Ishikawa (cell line): Measurements from ENCODE around the gene B4GALT6.

Experiments
- CEBPB ChIP-seq: IDR thresholded peaks from 2 replicates; pipeline ENCODE4 v1.6.1; 2012
- CREB1 ChIP-seq: IDR thresholded peaks from 2 replicates; pipeline ENCODE4 v1.6.1; 2012; ENCODE audit warnings: low read depth
- EGR1 ChIP-seq: IDR thresholded peaks from 2 replicates; pipeline ENCODE4 v1.6.1; 2012
- EP300 ChIP-seq: IDR thresholded peaks from 2 replicates; pipeline ENCODE4 v1.6.1; 2012; ENCODE audit warnings: borderline replicate concordance
- FOXM1 ChIP-seq: IDR thresholded peaks from 2 replicates; pipeline ENCODE4 v1.6.1; 2012; ENCODE audit warnings: low read depth, borderline replicate concordance
- NFIC ChIP-seq: IDR thresholded peaks from 2 replicates; pipeline ENCODE4 v1.6.1; 2012
- RAD21 ChIP-seq: IDR thresholded peaks from 2 replicates; pipeline ENCODE4 v1.6.1; 2012; ENCODE audit warnings: low read depth
- TAF1 ChIP-seq: IDR thresholded peaks from 2 replicates; pipeline ENCODE4 v1.6.1; 2012; ENCODE audit warnings: low read depth, mild to moderate bottlenecking
- TCF12 ChIP-seq: IDR thresholded peaks from 2 replicates; pipeline ENCODE4 v1.6.1; 2012; ENCODE audit warnings: low read depth
- TEAD4 ChIP-seq: IDR thresholded peaks from 2 replicates; pipeline ENCODE4 v1.6.1; 2012
- YY1 ChIP-seq: IDR thresholded peaks from 2 replicates; pipeline ENCODE4 v1.6.1; 2012; ENCODE audit warnings: low read depth
- ZBTB7A ChIP-seq: IDR thresholded peaks from 2 replicates; pipeline ENCODE4 v1.6.1; 2012; ENCODE audit warnings: low read depth
- TF ChIP-seq, protein P1 (sequence below): IDR thresholded peaks from 2 replicates; pipeline ENCODE4 v1.6.1; 2012
- TF ChIP-seq, protein P2 (sequence below): IDR thresholded peaks from 2 replicates; pipeline ENCODE4 v1.6.1; 2012
- TF ChIP-seq, protein P3 (sequence below): IDR thresholded peaks from 2 replicates; pipeline ENCODE4 v1.6.1; 2012; ENCODE audit warnings: low read depth, mild to moderate bottlenecking

Gene B4GALT6, protein sequence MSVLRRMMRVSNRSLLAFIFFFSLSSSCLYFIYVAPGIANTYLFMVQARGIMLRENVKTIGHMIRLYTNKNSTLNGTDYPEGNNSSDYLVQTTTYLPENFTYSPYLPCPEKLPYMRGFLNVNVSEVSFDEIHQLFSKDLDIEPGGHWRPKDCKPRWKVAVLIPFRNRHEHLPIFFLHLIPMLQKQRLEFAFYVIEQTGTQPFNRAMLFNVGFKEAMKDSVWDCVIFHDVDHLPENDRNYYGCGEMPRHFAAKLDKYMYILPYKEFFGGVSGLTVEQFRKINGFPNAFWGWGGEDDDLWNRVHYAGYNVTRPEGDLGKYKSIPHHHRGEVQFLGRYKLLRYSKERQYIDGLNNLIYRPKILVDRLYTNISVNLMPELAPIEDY

DNA sequence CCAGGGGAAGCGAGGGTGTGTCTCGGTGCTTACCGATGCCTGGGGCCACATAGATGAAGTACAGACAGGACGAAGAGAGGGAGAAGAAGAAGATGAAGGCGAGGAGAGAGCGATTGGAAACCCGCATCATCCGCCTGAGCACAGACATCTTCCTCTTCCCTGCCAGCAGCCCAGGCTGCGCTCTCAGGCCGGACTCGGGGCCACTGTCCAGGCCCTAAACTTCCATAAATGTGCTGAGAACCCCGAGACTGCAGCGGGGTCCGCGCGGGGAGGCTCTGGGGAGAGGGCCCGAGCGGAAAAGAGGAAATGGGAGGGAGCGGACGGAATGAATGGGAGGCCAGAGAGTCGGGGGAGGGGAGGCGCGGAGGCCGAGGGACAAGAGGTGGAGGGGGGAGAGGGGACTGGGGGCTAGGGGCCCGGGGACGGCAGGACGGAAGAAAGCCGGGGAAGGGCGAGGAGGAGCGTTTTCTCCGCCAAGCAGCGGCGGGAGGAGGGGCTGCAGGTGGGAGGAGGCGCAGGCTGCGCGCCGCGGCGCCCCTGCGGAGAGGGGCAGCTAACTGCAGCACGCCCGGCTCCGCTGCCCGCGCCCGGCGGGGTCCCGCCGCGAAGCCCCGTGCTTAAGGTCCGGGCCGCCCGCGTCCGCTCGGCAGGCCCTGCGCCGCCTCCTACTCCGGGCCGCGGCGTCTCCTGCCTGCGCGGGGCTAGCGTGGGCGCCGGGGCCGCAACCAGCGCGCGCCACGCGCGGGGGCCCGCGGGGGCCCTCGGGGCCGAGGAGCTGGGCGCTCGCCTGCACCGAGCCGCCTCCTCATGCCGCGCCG is at the start of gene B4GALT6:
B4GALT6 (minus strand) TSS at position 303 of the 818 bp plus-strand sequence; CDS start at position 148, 155 bp downstream.
- TF ChIP-seq EP300: no peak
- 0 out of 2 replicates have a peak, but pooled peaks have one; percentile 38 for TF ChIP-seq ZBTB7A

DNA sequence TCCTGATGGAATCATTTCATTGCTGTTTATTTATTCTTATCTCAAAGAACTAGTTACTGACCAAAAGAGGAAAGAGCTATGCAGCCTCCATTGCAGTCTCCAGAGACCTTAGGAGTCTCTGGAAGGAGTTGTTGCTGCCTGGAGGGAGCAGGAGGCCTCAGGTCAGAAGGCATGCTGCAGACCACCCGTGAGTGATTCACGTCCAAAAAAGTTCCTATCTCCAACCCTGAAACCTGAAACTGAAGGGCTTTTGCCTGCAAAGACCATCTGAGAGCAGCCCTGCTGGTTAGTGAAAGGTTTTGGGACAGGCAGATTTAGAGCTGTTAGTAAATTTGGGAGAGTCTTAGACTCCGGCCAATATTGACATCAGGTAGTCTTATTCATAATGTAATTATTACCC is 47.2 kb upstream of the B4GALT6 start:
- TF ChIP-seq NFIC: no peak

DNA sequence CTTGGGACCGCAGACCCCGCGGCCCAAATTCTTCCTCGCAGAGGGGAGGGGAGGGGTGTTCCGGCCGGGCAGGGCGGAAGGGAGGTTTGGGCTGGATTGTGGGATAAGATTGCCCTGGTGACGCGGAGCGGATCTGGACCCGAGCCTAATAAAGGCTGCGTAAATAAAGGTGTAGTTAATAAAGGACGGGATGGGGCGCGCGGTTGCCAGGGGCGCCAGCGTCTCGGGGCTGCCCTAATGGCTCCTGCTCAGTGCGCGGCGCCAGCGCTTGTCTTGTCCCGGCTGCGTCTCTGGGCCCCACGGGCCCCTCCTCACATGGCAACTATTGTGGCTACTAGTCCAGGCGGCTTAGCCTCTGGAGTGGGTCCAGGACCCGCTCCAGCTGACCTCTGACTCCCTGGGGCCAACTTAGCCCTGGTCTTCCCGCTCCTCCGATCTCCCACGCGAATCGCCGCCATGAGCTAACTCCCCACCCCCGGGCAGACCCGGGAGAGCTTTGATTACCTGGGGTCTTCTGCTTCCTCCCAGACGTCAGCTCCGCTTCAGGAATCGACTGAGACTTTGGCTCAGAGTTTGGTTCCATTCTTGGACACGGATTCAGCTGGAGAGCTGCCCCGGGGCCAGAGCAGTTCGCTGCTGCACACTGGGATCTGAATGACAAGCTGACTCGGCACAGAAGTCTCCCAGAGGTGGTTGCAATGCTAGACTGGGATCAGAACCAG is 39.8 kb upstream of the B4GALT6 start:
- TF ChIP-seq YY1 (no peak), TAF1 (no peak), NFIC (no peak), TEAD4 (no peak), RAD21 (no peak), CREB1 (no peak), EP300 (no peak)
- TF ChIP-seq, protein P1, sequence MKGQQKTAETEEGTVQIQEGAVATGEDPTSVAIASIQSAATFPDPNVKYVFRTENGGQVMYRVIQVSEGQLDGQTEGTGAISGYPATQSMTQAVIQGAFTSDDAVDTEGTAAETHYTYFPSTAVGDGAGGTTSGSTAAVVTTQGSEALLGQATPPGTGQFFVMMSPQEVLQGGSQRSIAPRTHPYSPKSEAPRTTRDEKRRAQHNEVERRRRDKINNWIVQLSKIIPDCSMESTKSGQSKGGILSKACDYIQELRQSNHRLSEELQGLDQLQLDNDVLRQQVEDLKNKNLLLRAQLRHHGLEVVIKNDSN: no peak

DNA sequence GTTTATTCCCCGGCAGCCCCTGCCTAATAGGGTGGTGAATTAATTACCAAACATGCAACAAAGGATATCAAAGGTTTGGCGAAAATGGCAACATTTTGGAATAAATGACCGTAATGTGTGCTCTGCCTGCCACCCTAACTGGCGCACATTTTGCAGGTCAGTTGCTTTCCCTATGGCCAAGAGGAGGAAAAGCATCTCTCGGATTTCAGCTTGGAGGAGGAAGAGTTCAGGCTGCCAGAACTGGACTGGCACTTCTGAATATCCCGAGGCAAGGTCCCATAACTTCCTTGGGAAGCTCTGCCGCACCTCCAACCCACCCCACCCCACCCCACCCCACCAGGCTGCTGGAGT is 39.2 kb upstream of the B4GALT6 start:
- TF ChIP-seq ZBTB7A: no peak
- no peak for TF ChIP-seq EGR1
- TF ChIP-seq CEBPB: no peak
- no peak for TF ChIP-seq FOXM1
- no peak for TF ChIP-seq EP300
- TF ChIP-seq, protein P1: no peak
- TF ChIP-seq YY1: no peak
- no peak for TF ChIP-seq NFIC
- no peak for TF ChIP-seq TAF1
- TF ChIP-seq TEAD4: no peak
- TF ChIP-seq, protein P2, sequence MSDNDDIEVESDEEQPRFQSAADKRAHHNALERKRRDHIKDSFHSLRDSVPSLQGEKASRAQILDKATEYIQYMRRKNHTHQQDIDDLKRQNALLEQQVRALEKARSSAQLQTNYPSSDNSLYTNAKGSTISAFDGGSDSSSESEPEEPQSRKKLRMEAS: no peak
- TF ChIP-seq RAD21: no peak
- no peak for TF ChIP-seq CREB1
- no peak for TF ChIP-seq TCF12
- TF ChIP-seq, protein P3, sequence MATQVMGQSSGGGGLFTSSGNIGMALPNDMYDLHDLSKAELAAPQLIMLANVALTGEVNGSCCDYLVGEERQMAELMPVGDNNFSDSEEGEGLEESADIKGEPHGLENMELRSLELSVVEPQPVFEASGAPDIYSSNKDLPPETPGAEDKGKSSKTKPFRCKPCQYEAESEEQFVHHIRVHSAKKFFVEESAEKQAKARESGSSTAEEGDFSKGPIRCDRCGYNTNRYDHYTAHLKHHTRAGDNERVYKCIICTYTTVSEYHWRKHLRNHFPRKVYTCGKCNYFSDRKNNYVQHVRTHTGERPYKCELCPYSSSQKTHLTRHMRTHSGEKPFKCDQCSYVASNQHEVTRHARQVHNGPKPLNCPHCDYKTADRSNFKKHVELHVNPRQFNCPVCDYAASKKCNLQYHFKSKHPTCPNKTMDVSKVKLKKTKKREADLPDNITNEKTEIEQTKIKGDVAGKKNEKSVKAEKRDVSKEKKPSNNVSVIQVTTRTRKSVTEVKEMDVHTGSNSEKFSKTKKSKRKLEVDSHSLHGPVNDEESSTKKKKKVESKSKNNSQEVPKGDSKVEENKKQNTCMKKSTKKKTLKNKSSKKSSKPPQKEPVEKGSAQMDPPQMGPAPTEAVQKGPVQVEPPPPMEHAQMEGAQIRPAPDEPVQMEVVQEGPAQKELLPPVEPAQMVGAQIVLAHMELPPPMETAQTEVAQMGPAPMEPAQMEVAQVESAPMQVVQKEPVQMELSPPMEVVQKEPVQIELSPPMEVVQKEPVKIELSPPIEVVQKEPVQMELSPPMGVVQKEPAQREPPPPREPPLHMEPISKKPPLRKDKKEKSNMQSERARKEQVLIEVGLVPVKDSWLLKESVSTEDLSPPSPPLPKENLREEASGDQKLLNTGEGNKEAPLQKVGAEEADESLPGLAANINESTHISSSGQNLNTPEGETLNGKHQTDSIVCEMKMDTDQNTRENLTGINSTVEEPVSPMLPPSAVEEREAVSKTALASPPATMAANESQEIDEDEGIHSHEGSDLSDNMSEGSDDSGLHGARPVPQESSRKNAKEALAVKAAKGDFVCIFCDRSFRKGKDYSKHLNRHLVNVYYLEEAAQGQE: no peak

DNA sequence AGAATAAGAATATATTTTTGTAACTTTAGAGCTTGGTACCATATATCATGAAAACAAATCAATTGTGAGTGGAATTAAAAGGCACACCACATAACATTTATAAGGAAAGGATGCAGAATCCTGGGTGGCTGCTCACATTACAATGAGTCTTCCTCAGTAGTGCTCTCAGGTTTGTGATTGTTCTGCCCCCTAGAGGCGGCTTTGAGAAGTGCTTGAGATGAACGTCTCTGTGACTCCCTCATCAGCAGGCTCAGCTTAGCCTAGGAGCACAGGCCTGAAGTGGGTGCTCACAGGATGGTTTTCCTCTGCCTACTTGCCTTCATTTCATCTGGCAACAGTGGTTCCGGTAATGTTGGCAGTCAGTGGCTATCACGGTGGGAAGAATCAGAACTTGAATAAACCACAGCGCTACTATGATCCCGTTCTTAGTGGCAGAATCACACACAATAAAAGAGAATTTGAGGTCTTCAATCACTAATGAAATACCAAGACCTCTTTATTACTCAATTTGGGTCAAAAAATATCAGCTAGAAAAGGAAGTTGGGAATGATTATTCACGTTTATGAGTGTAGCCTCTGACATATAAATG is 38.1 kb upstream of the B4GALT6 start:
- TF ChIP-seq TEAD4 (no peak), RAD21 (peak; percentile 78)

DNA sequence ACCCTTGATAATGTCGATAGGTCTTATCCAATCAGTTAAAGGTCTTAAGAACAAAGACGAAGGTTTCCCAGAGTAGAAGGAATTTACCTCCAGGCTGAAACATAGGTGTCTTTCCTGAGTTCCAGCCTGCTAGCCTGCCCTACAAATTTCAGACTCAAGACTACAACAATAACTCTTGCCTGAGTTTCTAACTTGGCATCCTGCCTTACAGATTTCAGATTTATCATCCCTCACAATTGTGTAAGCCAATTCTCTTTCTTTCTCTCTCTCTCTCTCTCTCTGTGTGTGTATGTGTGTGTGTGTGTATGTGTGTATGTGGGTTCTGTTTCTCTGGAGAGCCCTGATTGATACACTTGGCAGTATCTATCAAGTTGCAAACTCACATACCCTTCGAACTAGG is 37.2 kb upstream of the B4GALT6 start:
- TF ChIP-seq EP300: no peak
- TF ChIP-seq FOXM1: no peak
- TF ChIP-seq, protein P1: no peak

DNA sequence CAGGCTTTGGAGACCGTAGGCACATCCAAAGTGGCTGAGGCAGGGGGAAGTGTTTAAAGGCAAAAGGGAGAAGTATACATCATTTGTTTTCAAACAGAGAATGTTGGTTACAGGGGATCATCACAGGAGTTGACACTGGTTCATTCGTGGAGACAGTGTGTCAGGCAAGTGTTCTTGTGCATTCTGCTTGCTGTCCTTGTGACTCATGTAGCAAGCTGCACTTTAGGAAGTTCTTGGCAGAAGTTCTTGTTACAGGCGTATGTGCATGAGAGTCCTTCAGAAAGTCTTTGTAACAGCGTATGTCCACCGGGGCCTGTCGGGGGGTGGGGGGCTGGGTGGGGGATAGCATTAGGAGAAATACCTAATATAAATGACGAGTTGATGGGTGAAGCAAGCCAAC is 36.5 kb upstream of the B4GALT6 start:
- TF ChIP-seq CREB1 (no peak), YY1 (no peak), CEBPB (no peak), ZBTB7A (no peak), TAF1 (no peak), RAD21 (no peak), FOXM1 (no peak), NFIC (no peak), TCF12 (no peak), TEAD4 (no peak), EP300 (no peak), EGR1 (no peak)
- TF ChIP-seq, protein P1: no peak
- TF ChIP-seq, protein P2: no peak
- TF ChIP-seq, protein P3: no peak
